GM12872 (cell line): ENCODE results near the gene TBX21.

Source experiments
- CTCF ChIP-seq: IDR thresholded peaks from 3 replicates; pipeline ENCODE4 v1.5.1; 2011; ENCODE audit warnings: low read depth, mild to moderate bottlenecking, low read length, moderate library complexity; ENCODE audit not compliant: insufficient read depth

Gene TBX21

GRCh38 chr17:47724705-47725104, 8.3 kb upstream of the TBX21 start:
- no peak for TF ChIP-seq CTCF

GRCh38 chr17:47725446-47726111, 7.5 kb upstream of the TBX21 start:
- peak; percentile 8; the same call in 1 of the 3 replicates for TF ChIP-seq CTCF

GRCh38 chr17:47726796-47727703, 6.0 kb upstream of the TBX21 start:
- no peak for TF ChIP-seq CTCF

- no peak for TF ChIP-seq CTCF
These were observed 5.4 kb upstream of the TBX21 start for GRCh38 chr17:47727704-47728036.

- TF ChIP-seq CTCF, result no peak
These were observed 4.7 kb upstream of the TBX21 start for GRCh38 chr17:47728214-47728877.

GRCh38 chr17:47729476-47729875, 3.6 kb upstream of the TBX21 start:
- TF ChIP-seq CTCF, result no peak

- TF ChIP-seq CTCF, result no peak
These were observed 2.4 kb upstream of the TBX21 start for GRCh38 chr17:47730681-47731080.
